Left renal cortex interstitium (tissue), 4 donors: ENCODE data around the gene LRMDA. TPM values are rescaled to one million over a fixed set of nuclear protein-coding genes. Genes with fewer than 3 reads are reported as not detected.

Experiments used
- DNase-seq, 4 donors: peaks; one replicate each; pipeline ENCODE4 v3.0.0-alpha.2; 2013; ENCODE audit warnings: low read depth in 4 of 4, low spot score in 2 of 4, missing footprints in 1 of 4
- polyA plus RNA-seq, 4 donors: library from polyadenylated mRNA; unstranded; fragments of 120-200 nt; gene quantifications; one replicate each; pipeline ENCODE4 v1.2.1, GENCODE V29; 2013; ENCODE audit not compliant: insufficient read length in 4 of 4

LRMDA gene
- polyA plus RNA-seq, 4 donors: 15.3 to 23.5 (median 21.1) TPM

DNA sequence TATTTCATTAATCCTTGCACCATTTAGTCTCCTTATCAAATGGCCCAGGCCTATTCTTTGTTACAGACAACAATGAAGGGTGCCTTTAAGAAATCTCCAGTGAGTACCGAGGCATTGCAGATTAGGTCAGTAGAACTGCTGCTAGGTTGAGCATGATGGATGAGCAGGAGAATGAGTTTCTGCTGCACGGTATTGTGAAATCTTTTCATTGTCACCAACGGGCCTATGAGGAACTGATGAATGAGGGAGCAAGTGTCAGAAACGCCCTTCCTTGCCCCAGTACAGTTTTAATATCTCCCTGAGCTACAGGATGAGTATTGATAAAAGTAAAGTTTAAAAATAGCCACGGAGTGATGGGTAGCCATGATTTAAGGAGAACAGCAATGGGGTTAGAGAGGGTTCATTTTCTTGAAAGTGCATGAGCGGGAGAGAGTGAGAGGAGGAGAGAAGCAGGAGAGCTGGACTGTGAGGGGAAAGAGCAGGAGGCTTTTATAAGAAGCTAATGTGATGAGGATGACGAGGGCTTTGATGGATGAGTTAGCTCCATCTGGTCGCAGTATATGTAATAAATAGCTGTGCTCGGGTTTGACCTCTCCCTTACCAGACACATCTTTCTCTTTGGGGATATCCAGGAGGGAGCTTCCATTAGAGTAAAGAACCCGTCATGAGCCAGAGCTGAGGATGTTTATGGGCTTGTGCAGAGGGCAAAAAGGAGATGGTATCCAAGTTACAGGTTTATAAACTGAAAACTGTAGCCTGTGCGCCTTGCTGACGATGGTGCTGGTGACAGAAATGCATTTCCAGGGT is 526.1 kb downstream of the LRMDA start:
- no peak for DNase-seq

DNA sequence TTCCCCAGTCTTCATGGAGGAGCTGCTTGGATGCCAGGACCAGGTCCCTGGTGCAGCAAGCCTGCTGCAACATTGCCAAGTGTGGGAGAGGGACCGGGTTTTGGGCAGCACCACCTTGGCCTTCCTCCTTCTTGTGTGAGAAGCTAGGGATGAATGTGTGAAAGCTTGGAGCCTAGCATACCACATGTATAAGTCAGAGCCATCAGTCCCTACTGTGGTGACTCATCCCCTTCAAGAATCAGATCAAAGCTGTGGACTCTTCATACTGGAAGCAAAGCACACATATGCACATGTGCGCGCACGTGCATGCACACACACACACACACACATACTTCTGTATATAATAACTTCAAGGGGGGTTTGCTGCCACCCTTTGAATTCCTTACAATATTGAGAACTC is 527.8 kb downstream of the LRMDA start:
- no peak for DNase-seq

DNA sequence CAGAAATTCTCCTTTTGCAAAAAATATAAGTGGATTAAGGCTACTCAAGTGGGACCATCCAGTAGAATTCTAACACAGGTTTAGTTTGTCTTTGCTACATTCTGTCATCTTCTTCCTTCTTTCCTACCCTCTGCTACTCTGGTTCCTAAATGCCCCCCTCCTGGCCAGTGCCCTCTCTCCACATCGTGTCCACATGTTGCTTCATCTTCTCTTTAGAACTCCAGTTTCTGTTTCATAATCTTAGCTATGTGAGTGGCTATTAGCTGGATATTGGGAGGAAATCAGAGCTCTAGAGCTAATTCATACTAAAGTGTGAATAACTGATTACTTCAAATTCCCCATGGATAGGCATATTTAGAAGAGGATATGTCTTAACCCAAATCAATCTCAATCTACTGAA is 528.5 kb downstream of the LRMDA start:
- no peak for DNase-seq

DNA sequence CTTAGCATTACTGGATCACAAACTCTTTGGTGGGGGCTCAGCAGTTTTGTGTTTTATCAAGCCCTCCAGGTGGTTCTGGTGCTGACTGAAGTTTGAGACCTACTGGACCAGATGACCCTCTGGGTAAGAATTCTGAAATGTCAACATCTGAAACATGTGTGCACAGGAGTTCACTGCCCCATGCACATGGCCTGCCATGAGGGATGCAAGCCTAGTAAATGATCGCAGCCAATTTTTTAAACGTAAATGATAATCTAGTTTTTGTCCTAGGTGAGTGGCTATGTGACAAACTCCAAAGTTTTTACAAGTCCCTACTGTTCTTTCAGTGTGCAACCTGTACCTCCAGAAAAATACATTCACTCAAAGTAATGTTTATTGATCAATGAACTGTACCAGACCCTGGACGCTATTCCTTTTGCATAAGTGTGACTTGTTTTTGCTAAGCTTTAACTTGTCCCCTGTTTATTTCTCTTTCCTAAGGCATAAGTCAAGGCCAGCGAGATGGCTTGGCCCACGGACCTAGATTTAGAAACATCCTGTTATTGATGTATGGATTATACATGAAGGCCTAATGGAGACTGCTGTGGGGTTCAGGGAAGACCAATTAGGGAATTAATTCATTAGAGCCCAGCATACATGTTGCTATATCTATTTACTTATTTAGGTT is 531.1 kb downstream of the LRMDA start:
- DNase-seq: no peak

DNA sequence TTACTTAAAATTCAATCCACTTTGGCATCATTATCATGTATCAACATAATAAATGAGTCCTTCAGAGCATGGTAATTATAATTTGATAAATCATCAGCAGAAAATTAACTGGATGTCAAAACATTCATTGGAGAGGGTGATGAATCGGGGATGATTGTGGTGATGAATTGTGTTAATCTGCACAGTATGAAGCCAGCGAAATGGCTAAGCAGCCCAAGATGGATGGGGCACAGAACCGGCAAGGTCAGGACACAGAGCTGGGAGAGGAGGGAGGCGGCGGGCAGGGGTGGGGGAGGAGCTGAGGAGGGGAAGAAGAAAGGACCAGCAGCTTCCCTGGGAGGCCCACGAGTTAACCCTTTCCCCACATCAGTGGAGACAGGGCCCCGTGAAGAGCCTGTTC is 536.1 kb downstream of the LRMDA start:
- no peak for DNase-seq

DNA sequence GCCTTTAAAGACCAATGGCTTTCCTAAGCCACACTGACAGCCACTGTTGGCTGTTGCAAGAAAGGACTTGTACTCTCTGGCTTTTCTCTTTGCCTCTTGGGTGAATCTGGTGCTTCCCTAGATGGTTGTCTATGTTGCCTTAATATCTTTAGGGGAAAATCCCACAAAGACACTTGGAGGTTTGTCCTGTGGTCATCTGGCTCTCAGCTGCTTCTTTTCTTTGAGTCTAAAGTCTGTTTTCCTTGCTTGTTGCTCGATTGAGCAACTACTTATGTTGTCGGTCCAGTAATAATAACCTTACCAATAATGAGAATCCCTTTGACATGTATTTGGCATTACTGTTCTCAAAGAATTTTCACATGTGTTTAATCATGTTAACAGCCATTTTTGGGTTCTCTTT is 537.6 kb downstream of the LRMDA start:
- DNase-seq: no peak

DNA sequence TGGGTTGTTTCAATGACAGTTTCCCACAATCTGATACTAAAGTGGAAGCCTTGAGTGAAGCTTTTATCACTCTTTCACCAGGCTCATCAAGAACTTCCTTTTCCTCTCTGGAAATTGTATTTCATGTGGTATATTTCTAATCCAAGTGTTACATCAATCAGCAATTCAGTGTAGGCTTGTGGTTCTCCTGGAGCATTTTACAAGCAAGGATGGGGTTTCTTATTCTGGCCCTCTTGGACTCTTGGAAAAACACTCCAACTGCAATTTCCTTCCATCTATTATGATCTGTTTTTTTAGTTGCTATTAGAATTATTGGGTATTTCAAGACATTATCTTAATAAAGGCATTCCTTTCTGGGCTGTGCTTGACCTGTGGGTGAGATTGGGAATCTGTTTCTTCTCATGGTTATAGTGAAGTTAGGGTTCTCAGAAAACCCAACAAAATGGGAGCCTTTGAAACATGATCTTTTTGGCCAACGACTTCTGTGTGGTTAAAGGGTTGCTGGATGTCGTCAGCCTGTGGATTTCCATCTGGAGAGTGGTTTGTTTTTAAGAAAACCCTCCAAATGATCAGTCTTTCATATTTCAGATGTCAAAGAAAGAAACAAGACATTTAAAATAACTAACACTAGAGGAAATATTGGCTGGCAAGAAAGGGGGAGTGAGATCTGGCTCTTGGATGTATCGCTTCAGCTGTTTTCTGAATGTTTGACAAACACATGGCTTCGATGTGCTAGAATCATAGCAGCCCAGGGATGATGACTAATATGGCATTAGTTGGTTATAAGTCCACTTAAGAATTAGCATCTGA is 540.2 kb downstream of the LRMDA start:
- peak in 1 of 4 donors; percentile 64 for DNase-seq

DNA sequence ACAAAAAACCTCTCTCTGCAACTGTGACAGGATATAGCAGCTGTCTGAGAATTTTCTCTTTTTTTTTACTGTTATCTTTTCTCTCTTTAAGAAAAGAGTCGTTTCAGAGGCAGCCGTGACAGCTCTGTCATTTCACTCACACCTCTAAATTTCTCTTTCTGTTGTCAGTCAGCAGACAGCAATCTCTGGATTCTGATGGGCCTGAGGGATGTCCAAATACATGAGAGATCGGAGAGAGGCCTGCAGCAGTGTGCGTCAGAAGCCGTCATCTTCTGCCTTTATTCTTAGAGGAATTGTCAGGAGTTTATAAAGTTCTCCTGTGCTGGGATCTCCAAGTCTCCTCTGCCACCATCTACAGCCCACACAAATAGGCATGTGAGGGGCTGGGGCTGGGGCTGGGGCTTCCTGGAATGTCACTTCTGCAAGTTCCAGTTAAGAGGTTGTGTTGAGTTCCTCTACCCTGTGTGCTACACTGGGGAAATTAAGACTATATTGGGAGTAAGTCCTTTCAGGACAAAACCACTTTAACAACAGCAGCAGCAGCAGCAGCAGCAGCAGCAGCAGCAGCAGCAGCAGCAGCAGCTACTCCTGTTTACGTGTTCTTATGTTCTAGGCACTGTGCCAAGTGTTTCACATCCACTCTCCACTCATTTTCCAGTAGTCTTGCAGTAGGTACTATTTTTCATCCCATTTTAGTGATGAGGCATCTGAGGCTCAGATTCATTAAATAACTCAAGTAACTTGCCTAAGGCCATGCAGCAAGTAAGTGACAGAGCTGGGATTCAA is 541.3 kb downstream of the LRMDA start:
- no peak for DNase-seq

DNA sequence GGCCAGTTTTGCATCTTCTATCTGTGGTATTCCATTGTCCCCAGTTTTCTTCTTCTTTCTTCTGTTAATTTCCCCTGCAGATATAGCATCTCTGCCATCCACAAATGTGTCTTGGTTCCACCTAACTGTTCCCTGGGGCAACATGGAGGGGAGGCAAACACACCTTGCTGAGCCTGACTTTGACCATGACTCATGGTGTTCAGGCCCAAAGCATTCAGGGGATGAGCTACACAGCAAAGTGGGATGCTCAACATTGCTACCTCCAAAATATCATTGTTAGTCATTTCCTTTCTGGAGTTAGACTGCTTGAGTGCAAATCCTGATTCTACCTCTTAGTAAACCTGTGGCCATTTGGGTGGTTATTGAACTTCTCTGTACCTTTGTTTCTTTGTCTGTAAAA is 542.7 kb downstream of the LRMDA start:
- DNase-seq: no peak

DNA sequence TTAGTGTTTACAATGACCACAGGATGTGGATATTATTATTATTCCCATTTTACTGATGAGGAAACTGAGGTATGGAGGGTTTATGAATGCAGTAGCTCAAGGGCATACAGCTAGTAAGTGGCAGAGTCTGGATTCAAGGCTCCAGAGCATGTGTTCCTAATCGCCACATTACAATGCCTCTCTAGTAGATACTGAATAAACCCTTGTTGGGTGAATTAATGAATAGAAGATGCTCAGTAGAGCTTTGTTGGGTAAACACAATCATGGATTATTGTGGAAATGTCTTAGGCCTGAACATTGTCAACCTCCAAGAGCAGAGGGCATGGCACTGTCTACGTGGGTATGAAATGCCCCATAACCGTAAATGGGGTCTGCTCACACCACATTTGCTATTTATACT is 545.3 kb downstream of the LRMDA start:
- DNase-seq: no peak

DNA sequence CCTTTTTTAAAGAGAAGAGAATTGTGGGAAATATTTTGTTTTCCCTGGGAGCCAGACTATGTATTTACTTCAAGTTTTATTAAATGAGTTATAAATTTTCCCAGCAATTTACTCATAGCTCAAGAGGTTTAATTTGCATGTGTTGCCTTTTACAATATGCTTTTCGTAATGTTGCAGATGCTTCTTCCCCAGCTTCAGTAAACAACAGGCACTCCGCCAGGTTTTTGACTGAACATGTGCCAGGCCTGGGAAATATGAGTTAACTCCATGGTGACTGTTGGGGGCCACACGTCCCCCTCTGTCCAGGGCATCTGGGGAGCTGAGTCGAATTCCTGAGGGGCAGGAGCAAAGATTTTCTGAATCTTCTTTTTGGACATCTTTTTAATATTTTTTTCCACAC is 545.7 kb downstream of the LRMDA start:
- DNase-seq: no peak

DNA sequence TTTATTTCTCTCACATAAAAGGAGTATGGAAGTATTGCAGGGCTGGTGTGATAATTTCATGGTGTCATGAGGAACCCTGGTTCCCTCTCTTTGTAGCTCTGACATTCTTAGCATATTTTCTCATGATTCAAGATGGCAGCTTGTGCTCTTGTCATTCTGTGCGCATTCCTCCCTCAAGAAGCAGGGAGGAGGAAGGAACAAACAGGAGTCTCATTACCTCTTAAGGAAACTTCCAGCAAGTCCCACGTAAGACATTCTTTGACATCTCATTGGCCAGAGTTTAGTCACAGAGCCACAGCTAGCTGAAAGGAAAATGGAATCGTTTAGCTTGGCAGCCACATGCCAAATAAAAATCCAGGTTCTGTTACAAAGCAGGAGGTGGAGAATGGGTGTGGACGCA is 546.8 kb downstream of the LRMDA start:
- no peak for DNase-seq

DNA sequence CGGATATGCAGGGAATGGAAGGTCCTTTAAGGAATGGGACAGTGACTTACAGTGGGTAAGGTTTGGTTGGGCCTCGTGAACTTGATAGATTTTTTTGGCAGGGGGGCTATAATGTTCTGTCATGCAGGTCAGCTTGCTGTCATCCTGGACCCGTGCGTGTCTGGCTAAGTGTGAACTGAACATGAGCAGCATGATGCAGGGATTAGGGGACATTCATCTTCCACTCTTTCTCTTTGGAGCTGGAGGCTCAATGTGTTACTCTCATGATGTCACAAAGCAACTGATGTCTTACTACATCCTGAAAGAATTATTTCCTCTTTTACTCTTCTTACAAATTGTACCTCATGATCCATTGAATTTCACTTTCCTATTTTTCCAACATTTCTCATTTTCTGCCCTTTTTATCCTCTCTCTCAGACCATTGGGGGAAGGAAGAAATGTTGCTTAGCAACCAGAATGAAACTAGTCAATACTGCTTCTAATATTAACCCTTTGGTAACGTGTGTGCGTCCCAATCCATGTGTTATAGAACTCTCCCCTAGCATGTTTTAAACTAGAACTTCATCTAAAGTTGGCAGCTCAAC is 549.1 kb downstream of the LRMDA start:
- DNase-seq: no peak

DNA sequence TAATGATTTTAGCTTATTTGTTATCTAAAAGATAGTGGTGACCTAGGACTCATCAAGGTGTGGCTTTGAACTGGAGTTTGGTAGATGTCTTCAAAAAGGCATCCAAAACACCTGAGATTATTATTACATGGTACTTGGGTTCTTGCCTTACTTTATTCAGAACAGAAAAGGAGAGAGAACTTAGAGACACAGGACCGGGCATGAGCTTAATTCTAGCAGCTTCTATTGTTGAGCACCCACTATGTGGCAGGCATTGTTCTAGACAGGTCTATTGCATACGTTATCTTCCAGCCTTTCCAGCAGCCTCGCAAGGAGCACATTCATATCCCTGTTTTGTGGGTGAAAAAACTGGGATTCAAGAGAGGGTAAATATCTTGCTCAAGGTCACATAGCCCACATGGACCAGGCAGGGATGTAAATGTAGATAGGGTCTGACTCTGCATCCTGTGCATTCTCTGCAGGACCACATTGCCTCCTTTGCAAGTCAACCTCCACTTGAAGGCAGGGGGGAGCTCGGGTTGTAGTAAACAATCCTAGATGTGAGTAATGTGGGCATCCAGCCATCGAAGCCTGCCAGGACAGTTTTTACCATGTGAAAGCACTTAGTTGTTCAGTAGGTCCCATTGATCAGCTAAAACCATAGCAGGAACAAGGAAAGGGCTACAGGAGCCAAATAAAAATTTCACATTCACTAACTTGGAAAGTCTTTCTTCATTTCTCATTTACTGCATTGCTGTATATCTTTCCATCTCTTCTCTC is 551.4 kb downstream of the LRMDA start:
- no peak for DNase-seq

DNA sequence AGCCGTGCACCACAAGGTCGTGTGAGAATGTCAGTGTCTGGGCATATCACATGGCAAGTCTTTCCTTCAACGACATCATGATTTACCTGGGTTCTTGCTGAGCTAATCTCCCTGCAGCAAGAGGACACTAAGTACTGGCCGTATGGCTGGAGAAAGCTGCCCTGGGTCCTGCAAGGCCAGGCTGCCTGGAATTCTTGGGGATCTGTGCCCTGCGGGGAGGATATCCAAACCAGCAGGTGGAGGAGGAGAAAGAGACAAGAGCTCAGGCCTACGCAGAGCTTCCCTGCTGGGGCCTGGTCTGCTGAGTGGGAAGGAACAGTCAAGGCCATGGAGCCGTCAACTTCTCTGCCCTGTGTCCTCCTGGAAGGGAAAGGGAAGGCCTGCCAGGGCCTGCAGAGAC is 552.6 kb downstream of the LRMDA start:
- no peak for DNase-seq

DNA sequence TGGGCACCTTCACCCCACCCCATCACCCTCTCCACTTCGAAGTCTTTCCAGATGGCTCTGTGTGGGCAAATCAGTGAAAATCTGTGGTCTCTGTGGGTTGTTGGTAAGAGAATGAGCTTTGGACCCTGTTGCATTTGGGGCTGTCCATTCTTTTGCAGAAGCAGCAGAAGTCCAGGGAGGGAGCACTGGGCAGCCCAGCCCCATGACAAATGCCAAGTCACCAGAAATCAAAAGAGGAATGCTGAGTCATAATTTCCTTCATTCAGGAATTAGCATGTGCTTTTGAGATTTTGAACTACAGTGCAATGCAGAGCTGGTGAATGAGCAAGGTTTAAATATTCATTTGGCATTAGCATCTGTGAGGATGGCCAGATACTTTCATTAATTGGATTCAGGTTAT is 556.2 kb downstream of the LRMDA start:
- no peak for DNase-seq

DNA sequence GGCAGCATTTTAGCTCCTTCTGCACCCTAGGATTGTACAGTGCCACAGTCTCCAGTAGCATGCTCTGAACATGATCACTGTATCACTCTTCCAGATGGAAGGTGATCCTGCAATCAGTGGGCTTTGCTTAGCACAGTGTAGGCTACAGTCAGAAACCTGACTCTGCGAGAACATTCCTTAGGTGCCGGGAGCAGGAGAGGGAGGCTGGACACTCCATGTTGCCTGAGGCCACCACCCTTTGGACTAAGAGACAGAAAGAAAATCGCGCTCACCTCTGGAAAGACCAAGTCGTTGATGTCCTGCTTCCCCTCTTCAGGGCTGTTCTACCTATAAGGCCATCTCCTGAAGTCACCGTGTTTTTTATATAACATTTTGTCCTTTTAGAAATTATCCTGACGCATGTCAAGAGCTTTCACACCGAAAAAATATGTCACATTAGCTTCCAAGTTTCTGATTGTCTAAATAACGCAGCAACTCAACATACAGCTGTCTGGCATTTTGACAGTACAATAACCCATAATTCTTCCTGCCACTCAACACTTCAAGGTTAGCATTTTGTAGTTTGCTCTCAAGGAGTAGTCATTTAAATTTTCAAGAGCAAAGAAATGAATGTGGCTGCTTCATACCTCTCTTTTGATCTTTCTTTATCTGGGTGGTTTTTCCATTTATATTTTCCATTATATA is 563.1 kb downstream of the LRMDA start:
- DNase-seq: no peak

DNA sequence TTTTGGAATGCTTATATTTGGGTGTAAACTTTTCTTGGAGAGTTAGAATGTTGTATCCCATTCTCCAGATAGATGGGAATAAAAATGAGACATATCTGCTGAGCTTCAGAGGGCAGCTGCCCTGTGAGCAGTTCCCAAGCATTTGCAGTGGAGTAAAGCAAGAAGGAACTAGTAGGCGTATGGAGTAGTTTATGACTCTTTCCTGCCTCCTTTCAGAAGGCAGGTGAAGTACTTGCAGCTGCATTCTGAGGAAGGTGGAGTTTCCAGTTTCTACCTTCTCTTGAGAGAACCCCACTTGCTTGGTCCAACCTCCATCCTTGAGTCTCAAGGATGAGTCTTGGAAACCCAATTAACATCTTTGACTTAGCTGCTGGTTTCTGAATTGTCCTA is 563.6 kb downstream of the LRMDA start:
- no peak for DNase-seq

DNA sequence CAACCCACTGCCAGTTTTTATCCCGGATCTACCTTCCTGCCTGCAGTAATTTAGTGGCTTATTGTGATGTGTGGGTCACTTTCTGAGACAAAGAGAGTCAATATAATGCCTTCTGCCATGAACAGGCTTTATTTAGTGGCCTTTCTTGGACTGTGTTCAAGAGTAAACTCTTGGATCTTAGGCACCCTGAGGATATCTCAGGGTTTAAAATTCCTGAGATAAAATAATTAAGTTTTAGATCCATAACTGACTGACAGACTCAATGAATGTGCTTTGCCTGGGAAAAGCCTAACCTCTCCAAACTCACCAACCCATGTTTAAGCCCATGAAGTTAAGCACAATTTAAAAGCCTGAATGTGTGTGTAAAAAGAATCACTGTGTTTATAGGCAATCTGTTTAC is 564.3 kb downstream of the LRMDA start:
- DNase-seq: no peak
